DND-41 (cell line): ENCODE results near the gene NFE2L1.

Source experiments
- ATAC-seq: fragments of 200-7000 bp; cut with Tn5 transposase; 3 replicates; pipeline ENCODE4 v1.9.1; 2021; ENCODE audit warnings: low read depth; ENCODE audit not compliant: insufficient read depth
- DNase-seq: peaks from one replicate; pipeline ENCODE4 v3.0.0-alpha.2; 2020
- H2AFZ ChIP-seq: 2 replicates; pipeline ENCODE4 v1.6.0; 2012; ENCODE audit warnings: low read depth, low read length
- H3K27ac ChIP-seq: 2 replicates; pipeline ENCODE4 v1.5.1; 2012; ENCODE audit warnings: low read length, inconsistent platforms
- H3K27me3 ChIP-seq: fragments of 200-600 bp; sonication (generic); 2 replicates; pipeline ENCODE4 v1.6.0; 2012; ENCODE audit warnings: low read length, mild to moderate bottlenecking, inconsistent platforms; ENCODE audit not compliant: insufficient read depth, poor library complexity
- H3K36me3 ChIP-seq: 2 replicates; pipeline ENCODE4 v1.5.1; 2012; ENCODE audit warnings: low read length, inconsistent platforms; ENCODE audit not compliant: insufficient read depth
- H3K4me1 ChIP-seq: 2 replicates; pipeline ENCODE4 v1.5.1; 2012; ENCODE audit warnings: mild to moderate bottlenecking, low read length; ENCODE audit not compliant: insufficient read depth
- H3K4me2 ChIP-seq: 2 replicates; pipeline ENCODE4 v1.6.0; 2012; ENCODE audit warnings: mild to moderate bottlenecking, moderate library complexity, low read length, inconsistent platforms; ENCODE audit not compliant: insufficient read depth
- H3K4me3 ChIP-seq, 2 experiments: fragments of 200-600 bp in 1 of 2; shearing (Covaris generic) in 1 of 2; 2 replicates each; pipeline ENCODE4 v1.5.1; 2012 to 2016; ENCODE audit warnings: inconsistent platforms in 2 of 2, low read length in 2 of 2, mild to moderate bottlenecking in 2 of 2, low read depth in 1 of 2, moderate library complexity in 1 of 2
- H3K79me2 ChIP-seq: 2 replicates; pipeline ENCODE4 v1.6.0; 2012; ENCODE audit warnings: low read length, inconsistent platforms; ENCODE audit not compliant: insufficient read depth
- H3K9ac ChIP-seq: 2 replicates; pipeline ENCODE4 v1.6.0; 2012; ENCODE audit warnings: low read depth, mild to moderate bottlenecking, inconsistent platforms, low read length, moderate library complexity
- H3K9me3 ChIP-seq: 2 replicates; pipeline ENCODE4 v1.5.1; 2012; ENCODE audit warnings: low read length, moderate library complexity, mild to moderate bottlenecking, inconsistent platforms; ENCODE audit not compliant: insufficient read depth, severe bottlenecking
- H4K20me1 ChIP-seq: 2 replicates; pipeline ENCODE4 v1.6.0; 2012; ENCODE audit warnings: low read length; ENCODE audit not compliant: insufficient read depth
- CTCF ChIP-seq: IDR thresholded peaks from 2 replicates; pipeline ENCODE4 v1.5.1; 2012; ENCODE audit warnings: borderline replicate concordance, low read length, moderate library complexity, mild to moderate bottlenecking; ENCODE audit not compliant: poor library complexity, severe bottlenecking; ENCODE audit errors: extremely low read depth
- EZH2 ChIP-seq: IDR thresholded peaks from 3 replicates; pipeline ENCODE4 v1.6.1; 2012; ENCODE audit warnings: borderline replicate concordance, low read depth, mild to moderate bottlenecking, moderate library complexity, low read length, inconsistent platforms; ENCODE audit not compliant: severe bottlenecking

NFE2L1 gene

GRCh38 chr17:48054238-48055185 lies 6.4 kb downstream of the NFE2L1 start:
- DNase-seq = no peak
- Histone ChIP-seq H3K4me2 (peak overlapping the region; percentile 73; the same call in 1 of the 2 replicates), H3K79me2 (peaks cover 88% of the 10 kb centered on the region), H4K20me1 (peaks cover 97% of the 10 kb centered on the region), H2AFZ (no peak overlapping the region), H3K36me3 (peaks cover 93% of the 10 kb centered on the region), H3K4me3 (no peak overlapping the region), H3K4me1 (peaks cover 60% of the 10 kb centered on the region), H3K27me3 (no peaks in the 10 kb centered on the region), H3K27ac (no peak overlapping the region), H3K9me3 (no peaks in the 10 kb centered on the region), H3K9ac (no peak overlapping the region)
- ATAC-seq = no peak
- TF ChIP-seq CTCF = no peak
- TF ChIP-seq EZH2 = no peak

- no peaks in the 10 kb centered on the region for H3K9me3 ChIP-seq
- peak; percentile 57; the same call in 2 of the 3 replicates for ATAC-seq
- peak; percentile 39 for DNase-seq
- no peak for TF ChIP-seq EZH2
- no peak for TF ChIP-seq CTCF
- no peak overlapping the region for H3K9ac ChIP-seq
- no peak overlapping the region for H3K4me3 ChIP-seq
- H4K20me1 ChIP-seq = peaks cover 97% of the 10 kb centered on the region
- peaks cover 85% of the 10 kb centered on the region for H3K79me2 ChIP-seq
- peaks cover 99% of the 10 kb centered on the region for H3K36me3 ChIP-seq
- no peak overlapping the region for H3K4me2 ChIP-seq
- peaks cover 48% of the 10 kb centered on the region for H3K4me1 ChIP-seq
- H2AFZ ChIP-seq = no peak overlapping the region
- no peaks in the 10 kb centered on the region for H3K27me3 ChIP-seq
- H3K27ac ChIP-seq = peak overlapping the region; percentile 48; the same call in 1 of the 2 replicates
Measured at GRCh38 chr17:48055531-48056245, 7.5 kb downstream of the NFE2L1 start.

- TF ChIP-seq CTCF = no peak
- no peak for TF ChIP-seq EZH2
- peaks cover 80% of the 10 kb centered on the region for H3K79me2 ChIP-seq
- no peaks in the 10 kb centered on the region for H3K9me3 ChIP-seq
- no peak overlapping the region for H3K4me3 ChIP-seq
- H3K27me3 ChIP-seq = no peaks in the 10 kb centered on the region
- H3K4me2 ChIP-seq = no peak overlapping the region
- H3K36me3 ChIP-seq = peaks cover 97% of the 10 kb centered on the region
- H3K4me1 ChIP-seq = peaks cover 42% of the 10 kb centered on the region
- peaks cover 95% of the 10 kb centered on the region for H4K20me1 ChIP-seq
- no peak overlapping the region for H3K9ac ChIP-seq
- H2AFZ ChIP-seq = no peak overlapping the region
- DNase-seq (no peak), ATAC-seq (no peak)
- peak overlapping the region; percentile 34; the same call in 1 of the 2 replicates for H3K27ac ChIP-seq
Measured at GRCh38 chr17:48056246-48056745, 8.1 kb downstream of the NFE2L1 start.
